CD4-positive, alpha-beta T cell treated with Interleukin-17A for 1 hour (primary cell): ENCODE data around the gene TMEM53.
A peak's percentile ranks its signal among the peaks of the same experiment; 100 is the strongest.
"Not testable (repeated sequence)": the region's sequence is repeated elsewhere in the genome, so short reads cannot be mapped to it uniquely, and the experiment has no call there.

Experiments
- DNase-seq: peaks from one replicate; pipeline ENCODE4 v3.0.0-alpha.2; 2020

TMEM53 gene

GRCh38 chr1:44674113-44675000, at the start of gene TMEM53, which contains the start of gene ARMH1:
Gene TMEM53, minus strand, starts transcription at chr1:44674481. Its CDS starts 90 bp downstream, at chr1:44674391.
Gene ARMH1, plus strand, starts transcription at chr1:44674714. Its CDS starts 14,984 bp downstream, at chr1:44689698.
- DNase-seq, result peak; percentile 99

- DNase-seq, result peak; percentile 39
Measured at GRCh38 chr1:44723496-44724295, 49.4 kb upstream of the TMEM53 start.

- DNase-seq, result no peak
Measured at GRCh38 chr1:44723064-44723463, 48.8 kb upstream of the TMEM53 start.

- peak; percentile 89 for DNase-seq
Measured at GRCh38 chr1:44721485-44722361, 47.4 kb upstream of the TMEM53 start.

- DNase-seq, result no peak
Measured at GRCh38 chr1:44720281-44720680, 46.0 kb upstream of the TMEM53 start.

GRCh38 chr1:44719318-44719717, 45.0 kb upstream of the TMEM53 start:
- no peak for DNase-seq

- DNase-seq, result no peak
Measured at GRCh38 chr1:44718091-44718490, 43.8 kb upstream of the TMEM53 start.

GRCh38 chr1:44717653-44718052, 43.4 kb upstream of the TMEM53 start:
- DNase-seq, result no peak

GRCh38 chr1:44717156-44717555, 42.9 kb upstream of the TMEM53 start:
- DNase-seq, result no peak

- DNase-seq, result peak; percentile 84
Measured at GRCh38 chr1:44714944-44715571, 40.8 kb upstream of the TMEM53 start.

- no peak for DNase-seq
Measured at GRCh38 chr1:44714532-44714931, 40.3 kb upstream of the TMEM53 start.

GRCh38 chr1:44713321-44713781, 39.1 kb upstream of the TMEM53 start:
- no peak for DNase-seq

GRCh38 chr1:44707959-44708831, 33.9 kb upstream of the TMEM53 start:
- DNase-seq, result peak; percentile 67

GRCh38 chr1:44707112-44707881, 33.0 kb upstream of the TMEM53 start:
- DNase-seq, result no peak

GRCh38 chr1:44705938-44706337, 31.7 kb upstream of the TMEM53 start:
- DNase-seq, result no peak

- no peak for DNase-seq
Measured at GRCh38 chr1:44705470-44705869, 31.2 kb upstream of the TMEM53 start.

GRCh38 chr1:44701141-44701573, 26.9 kb upstream of the TMEM53 start:
- DNase-seq, result no peak

GRCh38 chr1:44700573-44700972, 26.3 kb upstream of the TMEM53 start:
- DNase-seq, result no peak

- DNase-seq, result not testable (repeated sequence)
Measured at GRCh38 chr1:44699375-44699774, 25.1 kb upstream of the TMEM53 start.

- no peak for DNase-seq
Measured at GRCh38 chr1:44698138-44698537, 23.9 kb upstream of the TMEM53 start.
